HG02840 (cell line): Measurements from ENCODE around the gene SEMA4G.

Experiments
- ATAC-seq: cut with Tn5 transposase; IDR thresholded peaks from one replicate; pipeline ENCODE4 v1.9.1; 2021; ENCODE audit warnings: mild to moderate bottlenecking, moderate library complexity, moderate number of reproducible peaks; ENCODE audit not compliant: unreplicated experiment, low FRiP score

Gene SEMA4G

DNA sequence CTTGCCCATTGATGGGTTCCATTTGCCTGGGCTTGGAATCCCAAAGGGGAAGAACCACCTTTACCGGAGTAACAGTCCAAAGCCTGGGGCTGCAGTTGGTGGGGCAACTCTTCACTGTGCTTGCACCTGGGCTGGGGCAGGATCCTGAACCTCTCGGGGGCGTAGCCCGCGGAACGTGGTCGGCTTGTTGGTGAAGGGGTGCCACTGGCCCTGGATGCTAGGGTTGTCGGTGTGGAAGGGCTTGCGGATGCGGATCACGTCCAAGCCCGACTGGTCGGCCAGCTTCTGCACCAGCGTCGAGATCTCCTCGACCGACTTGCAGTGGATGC, 17.3 kb downstream of the SEMA4G start:
- ATAC-seq, result no peak

GRCh38 chr10:100986952-100987684, 17.8 kb downstream of the SEMA4G start, which contains the start of the genes MRPL43 and TWNK:
Gene MRPL43 (minus strand): TSS chr10:100987497. CDS start chr10:100987443, 54 bp downstream.
Gene TWNK (plus strand): TSS chr10:100987543. CDS start chr10:100988211, 668 bp downstream.
- peak; percentile 74 for ATAC-seq

DNA sequence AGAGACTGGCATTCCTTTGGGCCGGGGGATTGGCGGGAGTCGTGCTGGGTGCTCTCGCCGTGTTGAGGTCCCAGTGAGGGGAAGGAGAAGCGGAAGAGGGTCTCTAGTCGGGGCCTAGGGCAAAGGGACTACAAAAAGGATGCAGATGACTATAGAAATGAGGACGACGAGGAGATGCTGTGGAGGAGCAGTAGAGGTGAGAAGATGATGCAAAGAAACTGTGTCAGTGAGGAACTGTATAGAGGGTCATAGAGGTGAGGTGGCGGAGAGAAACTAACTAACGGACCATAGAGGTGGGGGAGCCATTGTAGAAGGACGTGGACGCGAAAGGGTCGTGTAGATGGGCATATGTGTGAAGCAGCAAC, 18.4 kb downstream of the SEMA4G start:
- peak; percentile 10 for ATAC-seq

- no peak for ATAC-seq
Measured at GRCh38 chr10:100988166-100988565, 18.9 kb downstream of the SEMA4G start.

DNA sequence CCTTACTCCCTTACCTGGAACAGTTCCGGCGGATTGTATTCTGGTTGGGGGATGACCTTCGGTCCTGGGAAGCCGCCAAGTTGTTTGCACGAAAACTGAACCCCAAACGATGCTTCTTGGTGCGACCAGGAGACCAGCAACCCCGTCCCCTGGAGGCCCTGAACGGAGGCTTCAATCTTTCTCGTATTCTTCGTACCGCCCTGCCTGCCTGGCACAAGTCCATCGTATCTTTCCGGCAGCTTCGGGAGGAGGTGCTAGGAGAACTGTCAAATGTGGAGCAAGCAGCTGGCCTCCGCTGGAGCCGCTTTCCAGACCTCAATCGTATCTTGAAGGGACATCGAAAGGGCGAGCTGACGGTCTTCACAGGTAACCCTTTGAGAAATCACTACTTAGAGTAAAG, 19.8 kb downstream of the SEMA4G start:
- no peak for ATAC-seq

- ATAC-seq, result no peak
Measured at GRCh38 chr10:100993986-100994708, 24.8 kb downstream of the SEMA4G start.

GRCh38 chr10:100995181-100995580, 25.9 kb downstream of the SEMA4G start:
- ATAC-seq, result no peak

DNA sequence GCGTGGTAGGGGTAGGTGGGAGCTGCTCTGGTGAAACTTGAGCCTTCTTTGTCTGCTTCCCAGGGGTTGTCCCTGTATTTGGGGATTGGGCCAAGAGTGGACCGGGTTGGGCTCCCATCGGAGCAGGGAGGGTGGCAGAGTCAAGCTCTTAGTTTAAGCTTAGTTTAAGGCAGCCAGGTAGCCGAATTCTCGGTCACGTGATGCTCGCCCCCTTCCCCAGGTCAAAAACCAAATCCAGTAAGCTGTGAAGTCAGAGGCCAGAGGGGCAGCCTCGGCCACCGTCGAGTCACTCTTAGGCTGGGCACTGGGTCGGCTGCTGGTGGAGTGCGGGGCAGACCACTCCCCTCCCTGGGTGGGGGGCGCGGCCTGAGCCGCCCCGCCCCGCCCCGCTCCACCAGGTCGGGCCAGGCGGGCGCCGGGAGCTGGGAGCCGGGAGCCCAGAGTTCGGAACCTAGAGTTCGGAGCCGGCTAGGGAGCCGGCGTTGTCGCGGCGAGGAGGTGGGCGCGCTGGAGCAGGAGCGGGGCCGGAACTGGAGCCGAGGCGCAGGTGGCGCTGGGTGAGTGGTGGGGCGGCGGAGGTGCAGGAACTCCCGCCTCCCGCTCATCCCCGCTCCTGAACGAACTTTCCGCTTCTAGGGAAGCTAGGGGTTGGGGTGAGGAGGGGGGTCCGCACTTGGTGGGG, 27.5 kb downstream of the SEMA4G start:
- ATAC-seq, result peak; percentile 17

DNA sequence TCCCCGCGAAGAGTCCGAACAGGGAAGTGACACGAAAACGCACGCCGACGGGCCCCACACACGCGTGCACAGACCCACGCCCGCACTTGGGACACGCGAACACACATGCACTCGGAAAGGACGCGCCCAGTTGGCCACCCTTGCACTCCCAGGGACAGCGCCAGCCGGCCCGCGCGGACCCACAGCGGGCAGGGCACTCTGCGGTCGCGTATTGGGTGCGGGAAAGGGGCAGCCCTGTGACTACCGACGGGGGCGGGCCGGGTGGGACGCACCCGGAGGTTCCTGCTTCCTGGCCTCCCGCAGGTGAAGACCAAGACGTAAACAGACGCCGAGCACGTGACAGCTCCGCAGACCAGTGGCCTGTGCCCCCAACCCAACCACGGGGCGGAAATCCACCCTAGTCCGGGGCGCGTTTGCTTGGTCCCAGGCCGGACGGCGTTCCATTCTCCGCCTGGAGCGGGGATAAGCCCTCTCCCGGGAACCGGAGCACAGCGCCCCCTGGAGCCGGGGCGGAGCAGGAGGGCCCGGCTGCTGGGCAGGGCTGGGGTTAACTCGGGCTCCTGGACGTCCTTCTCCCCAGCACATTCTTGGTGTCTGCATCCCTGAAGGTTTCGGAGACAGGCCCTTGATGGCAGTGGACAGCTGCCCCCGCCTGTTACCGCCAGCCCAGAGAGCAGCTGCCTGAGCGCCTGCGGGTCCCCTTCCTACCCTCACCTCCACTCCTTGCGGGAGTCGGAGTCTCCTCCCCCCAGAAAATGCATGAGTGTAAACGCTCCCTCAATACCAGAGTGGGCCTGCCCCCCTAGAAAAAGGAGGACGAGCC, 28.3 kb downstream of the SEMA4G start:
- peak; percentile 26 for ATAC-seq

DNA sequence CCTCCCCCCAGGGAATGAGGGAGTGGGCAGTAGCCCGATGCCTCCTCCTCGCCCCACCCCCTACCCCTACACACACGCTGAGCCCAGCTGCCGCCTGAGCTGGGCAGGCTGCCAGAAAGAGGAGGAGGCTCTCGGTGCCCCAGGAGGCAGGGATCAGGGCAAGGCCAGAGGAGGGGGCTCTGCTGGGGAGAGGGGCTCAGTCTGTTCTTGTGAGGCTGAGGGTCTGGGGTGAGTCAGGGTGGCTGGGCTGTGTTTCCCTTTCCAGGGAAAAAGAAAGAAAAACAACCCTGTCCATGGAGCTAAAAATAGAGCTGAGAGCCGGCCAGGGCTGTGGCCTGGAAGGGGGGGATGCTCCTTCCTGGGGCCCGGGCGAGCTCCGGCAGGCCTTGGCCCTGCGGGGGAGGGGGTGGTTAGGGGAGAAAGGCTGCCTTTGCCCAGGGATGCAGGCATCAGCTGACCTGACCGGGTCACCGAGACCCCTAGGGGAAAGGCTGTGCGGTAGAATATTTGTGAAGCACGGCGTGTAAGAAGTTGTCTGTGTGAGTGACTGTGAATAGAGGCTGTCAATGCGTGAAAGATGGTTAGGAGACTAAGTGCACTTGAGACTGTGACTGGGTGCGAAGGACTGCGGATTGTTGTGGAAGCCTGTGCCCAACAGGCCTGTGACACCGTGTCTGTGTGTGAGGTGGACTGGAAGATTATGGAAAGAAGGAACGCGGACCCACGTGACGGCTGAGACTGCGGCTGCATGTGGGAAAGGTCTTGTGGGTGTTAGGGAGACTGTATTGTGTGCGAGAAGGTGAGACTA, 29.1 kb downstream of the SEMA4G start:
- peak; percentile 8 for ATAC-seq

- ATAC-seq, result peak; percentile 42
Measured at GRCh38 chr10:100998991-100999741, 29.9 kb downstream of the SEMA4G start.

DNA sequence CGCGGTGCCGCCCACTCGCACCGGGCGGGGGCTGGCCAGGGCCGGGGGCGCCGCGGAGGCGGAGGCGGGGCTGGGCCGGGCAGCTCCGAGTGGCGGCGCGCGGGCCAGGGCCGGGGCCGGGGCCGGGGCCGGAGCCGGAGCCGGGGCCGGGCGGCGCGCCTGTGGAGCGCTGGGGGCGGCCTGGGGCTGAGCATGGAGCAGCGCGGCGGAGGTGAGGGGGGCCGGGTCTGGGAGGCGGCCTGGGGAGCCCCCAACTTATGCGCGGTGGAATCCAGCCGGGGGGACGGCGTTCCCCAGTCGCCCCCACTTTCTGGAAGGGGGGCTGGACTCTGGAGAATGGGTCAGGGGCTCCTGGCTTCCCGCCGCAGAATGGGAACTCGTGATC, 30.4 kb downstream of the SEMA4G start, which contains the start of gene LZTS2:
LZTS2 (plus strand) TSS at position 67 of the 385 bp plus-strand sequence. CDS start 2,731 bp downstream, outside the sequence.
- ATAC-seq, result no peak

- no peak for ATAC-seq
Measured at GRCh38 chr10:101000127-101000914, 31.0 kb downstream of the SEMA4G start.

- ATAC-seq, result no peak
Measured at GRCh38 chr10:101000915-101001658, 31.8 kb downstream of the SEMA4G start.

- ATAC-seq, result no peak
Measured at GRCh38 chr10:101001659-101002035, 32.3 kb downstream of the SEMA4G start.

DNA sequence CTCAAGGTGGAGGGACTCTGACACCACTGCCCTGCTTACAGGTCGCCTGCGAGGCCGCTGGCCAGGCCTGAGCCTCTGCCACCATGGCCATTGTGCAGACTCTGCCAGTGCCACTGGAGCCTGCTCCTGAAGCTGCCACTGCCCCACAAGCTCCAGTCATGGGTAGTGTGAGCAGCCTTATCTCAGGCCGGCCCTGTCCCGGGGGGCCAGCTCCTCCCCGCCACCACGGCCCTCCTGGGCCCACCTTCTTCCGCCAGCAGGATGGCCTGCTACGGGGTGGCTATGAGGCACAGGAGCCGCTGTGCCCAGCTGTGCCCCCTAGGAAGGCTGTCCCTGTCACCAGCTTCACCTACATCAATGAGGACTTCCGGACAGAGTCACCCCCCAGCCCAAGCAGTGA, 33.2 kb downstream of the SEMA4G start:
- ATAC-seq, result no peak

DNA sequence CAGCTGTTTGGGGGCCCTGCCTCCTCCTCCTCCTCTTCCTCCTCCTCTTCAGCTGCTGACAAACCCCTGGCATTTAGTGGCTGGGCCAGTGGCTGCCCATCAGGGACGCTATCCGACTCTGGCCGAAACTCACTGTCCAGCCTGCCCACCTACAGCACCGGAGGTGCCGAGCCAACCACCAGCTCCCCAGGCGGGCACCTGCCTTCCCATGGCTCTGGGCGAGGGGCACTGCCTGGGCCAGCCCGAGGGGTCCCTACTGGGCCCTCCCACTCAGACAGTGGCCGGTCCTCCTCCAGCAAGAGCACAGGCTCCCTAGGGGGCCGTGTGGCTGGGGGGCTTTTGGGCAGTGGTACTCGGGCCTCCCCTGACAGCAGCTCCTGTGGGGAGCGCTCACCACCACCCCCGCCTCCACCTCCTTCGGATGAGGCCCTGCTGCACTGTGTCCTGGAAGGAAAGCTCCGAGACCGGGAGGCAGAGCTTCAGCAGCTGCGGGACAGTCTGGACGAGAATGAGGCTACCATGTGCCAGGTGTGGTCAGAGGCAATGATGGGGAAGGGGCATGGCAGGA, 34.4 kb downstream of the SEMA4G start:
- no peak for ATAC-seq
